Measurements from ENCODE around the gene ARHGAP15.

DNA sequence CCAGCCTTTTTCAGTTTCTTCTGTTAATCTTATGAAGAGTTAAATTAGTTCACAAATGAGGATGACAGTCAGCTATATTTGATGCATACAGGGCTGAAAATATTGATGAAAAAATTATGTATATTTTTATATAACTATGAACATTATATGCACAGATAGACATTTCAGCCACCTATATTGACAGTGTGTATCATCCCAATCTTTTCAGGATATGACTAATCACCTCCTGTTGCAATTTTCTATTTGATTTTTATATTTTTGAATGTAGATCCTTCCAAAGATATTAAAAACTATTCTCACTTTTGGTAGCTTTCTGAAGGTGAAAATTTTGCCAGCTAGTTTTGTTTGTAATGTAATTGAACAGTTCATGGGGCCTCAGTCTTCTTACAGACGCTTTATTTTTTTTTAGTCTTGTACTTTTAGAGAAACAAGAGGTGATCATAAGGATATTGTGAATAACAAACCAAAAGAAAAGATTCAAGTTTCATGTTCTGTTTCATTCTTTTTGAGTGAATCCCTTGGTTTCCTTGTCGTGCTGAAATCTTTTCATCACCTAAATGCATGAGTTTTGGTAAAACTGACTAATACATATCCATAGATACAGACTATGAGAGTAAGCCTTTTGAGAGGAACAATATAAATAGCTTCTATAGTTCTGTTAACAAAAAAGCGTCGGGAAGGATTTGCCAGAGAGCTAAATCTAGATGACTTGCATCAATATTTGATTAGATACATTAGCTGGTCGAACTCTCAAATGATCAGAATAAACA lies 123.1 kb downstream of the ARHGAP15 start:
- TF ChIP-seq, protein P1, sequence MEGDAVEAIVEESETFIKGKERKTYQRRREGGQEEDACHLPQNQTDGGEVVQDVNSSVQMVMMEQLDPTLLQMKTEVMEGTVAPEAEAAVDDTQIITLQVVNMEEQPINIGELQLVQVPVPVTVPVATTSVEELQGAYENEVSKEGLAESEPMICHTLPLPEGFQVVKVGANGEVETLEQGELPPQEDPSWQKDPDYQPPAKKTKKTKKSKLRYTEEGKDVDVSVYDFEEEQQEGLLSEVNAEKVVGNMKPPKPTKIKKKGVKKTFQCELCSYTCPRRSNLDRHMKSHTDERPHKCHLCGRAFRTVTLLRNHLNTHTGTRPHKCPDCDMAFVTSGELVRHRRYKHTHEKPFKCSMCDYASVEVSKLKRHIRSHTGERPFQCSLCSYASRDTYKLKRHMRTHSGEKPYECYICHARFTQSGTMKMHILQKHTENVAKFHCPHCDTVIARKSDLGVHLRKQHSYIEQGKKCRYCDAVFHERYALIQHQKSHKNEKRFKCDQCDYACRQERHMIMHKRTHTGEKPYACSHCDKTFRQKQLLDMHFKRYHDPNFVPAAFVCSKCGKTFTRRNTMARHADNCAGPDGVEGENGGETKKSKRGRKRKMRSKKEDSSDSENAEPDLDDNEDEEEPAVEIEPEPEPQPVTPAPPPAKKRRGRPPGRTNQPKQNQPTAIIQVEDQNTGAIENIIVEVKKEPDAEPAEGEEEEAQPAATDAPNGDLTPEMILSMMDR (conservative IDR thresholded peaks at IDR 0.05 in 1 of 2, IDR thresholded peaks at IDR 0.05 in 1 of 2; ENCODE audit: low read depth in 1 of 2, low read length in 2 of 2) = no peak
- no peak for TF ChIP-seq EZH2 (IDR thresholded peaks at IDR 0.05; ENCODE audit: low read length, missing control alignments)

Measured in fibroblast of lung (primary cell).